Ishikawa (cell line): ENCODE results near the gene MX1.

Experiments
- CEBPB ChIP-seq: IDR thresholded peaks from 2 replicates; pipeline ENCODE4 v1.6.1; 2012
- EGR1 ChIP-seq: IDR thresholded peaks from 2 replicates; pipeline ENCODE4 v1.6.1; 2012
- EP300 ChIP-seq: IDR thresholded peaks from 2 replicates; pipeline ENCODE4 v1.6.1; 2012; ENCODE audit warnings: borderline replicate concordance
- FOXM1 ChIP-seq: IDR thresholded peaks from 2 replicates; pipeline ENCODE4 v1.6.1; 2012; ENCODE audit warnings: low read depth, borderline replicate concordance
- MAX ChIP-seq: IDR thresholded peaks from 2 replicates; pipeline ENCODE4 v1.6.1; 2012
- NFIC ChIP-seq: IDR thresholded peaks from 2 replicates; pipeline ENCODE4 v1.6.1; 2012
- RAD21 ChIP-seq: IDR thresholded peaks from 2 replicates; pipeline ENCODE4 v1.6.1; 2012; ENCODE audit warnings: low read depth
- REST ChIP-seq: IDR thresholded peaks from 2 replicates; pipeline ENCODE4 v1.6.1; 2012; ENCODE audit warnings: low read depth, mild to moderate bottlenecking
- TAF1 ChIP-seq: IDR thresholded peaks from 2 replicates; pipeline ENCODE4 v1.6.1; 2012; ENCODE audit warnings: low read depth, mild to moderate bottlenecking
- TCF12 ChIP-seq: IDR thresholded peaks from 2 replicates; pipeline ENCODE4 v1.6.1; 2012; ENCODE audit warnings: low read depth
- TEAD4 ChIP-seq: IDR thresholded peaks from 2 replicates; pipeline ENCODE4 v1.6.1; 2012
- USF1 ChIP-seq: IDR thresholded peaks from 2 replicates; pipeline ENCODE4 v1.6.1; 2012
- YY1 ChIP-seq: IDR thresholded peaks from 2 replicates; pipeline ENCODE4 v1.6.1; 2012; ENCODE audit warnings: low read depth
- ZBTB7A ChIP-seq: IDR thresholded peaks from 2 replicates; pipeline ENCODE4 v1.6.1; 2012; ENCODE audit warnings: low read depth

GRCh38 chr21:41500931-41501381, 74.9 kb downstream of the MX1 start:
- TF ChIP-seq ZBTB7A (no peak), EP300 (no peak), YY1 (no peak), MAX (no peak), EGR1 (no peak), RAD21 (no peak), TEAD4 (no peak), FOXM1 (no peak), NFIC (no peak), TCF12 (no peak), CEBPB (no peak), TAF1 (no peak), USF1 (no peak), REST (no peak)
